Daoy (cell line): ENCODE data around the gene SPTAN1. TPM values are rescaled to one million over a fixed set of nuclear protein-coding genes. Genes with fewer than 3 reads are reported as not detected.

Source experiments
- DNase-seq: peaks from one replicate; pipeline ENCODE4 v3.0.0-alpha.2; 2015; ENCODE audit warnings: low read depth
- total RNA-seq: library from RNA; depleted of rRNA; stranded (reverse); fragments of >200 nt; shearing (Covaris generic); gene quantifications from 2 replicates; pipeline ENCODE4 v1.2.3, GENCODE V29; 2014; rRNA removed

The SPTAN1 gene
- total RNA-seq, 1 experiment from 2014 or later = 164 TPM

DNA sequence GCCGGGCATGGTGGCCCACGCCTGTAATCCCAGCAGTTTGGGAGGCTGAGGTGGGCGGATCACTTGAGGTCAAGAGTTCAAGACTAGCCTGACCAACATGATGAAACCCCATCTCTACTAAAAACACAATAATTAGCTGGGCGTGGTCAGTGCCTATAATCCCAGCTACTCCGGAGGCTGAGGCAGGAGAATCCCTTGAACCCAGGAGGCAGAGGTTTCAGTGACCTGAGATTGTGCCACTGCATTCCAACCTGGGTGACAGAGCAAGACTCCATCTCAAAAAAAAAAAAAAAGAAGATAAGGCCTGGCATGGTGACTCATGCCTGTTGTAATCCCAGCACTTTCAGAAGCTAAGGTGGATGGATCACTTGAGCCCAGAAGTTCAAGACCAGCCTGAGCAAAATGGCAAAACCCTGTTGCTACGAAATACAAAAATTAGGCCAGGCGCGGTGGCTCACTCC is 114.1 kb downstream of the SPTAN1 start:
- peak; percentile 65 for DNase-seq

DNA sequence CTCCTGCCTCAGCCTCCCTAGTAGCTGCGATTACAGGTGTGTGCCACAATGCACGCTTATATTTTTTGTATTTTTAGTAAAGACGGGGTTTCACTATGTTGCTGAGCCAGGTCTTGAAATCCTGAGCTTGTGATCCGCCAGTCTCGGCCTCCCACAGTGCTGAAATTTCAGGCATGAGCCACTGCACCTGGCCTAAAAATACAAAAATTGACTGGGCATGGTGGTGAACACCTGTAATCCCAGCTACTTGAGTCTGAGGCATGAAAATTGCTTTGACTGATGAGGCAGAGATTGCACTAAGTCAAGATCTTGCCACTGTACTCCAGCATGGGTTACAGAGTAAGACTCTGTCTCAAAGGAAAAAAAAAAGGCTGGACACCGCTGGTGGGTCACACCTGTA is 117.4 kb downstream of the SPTAN1 start:
- DNase-seq = no peak

DNA sequence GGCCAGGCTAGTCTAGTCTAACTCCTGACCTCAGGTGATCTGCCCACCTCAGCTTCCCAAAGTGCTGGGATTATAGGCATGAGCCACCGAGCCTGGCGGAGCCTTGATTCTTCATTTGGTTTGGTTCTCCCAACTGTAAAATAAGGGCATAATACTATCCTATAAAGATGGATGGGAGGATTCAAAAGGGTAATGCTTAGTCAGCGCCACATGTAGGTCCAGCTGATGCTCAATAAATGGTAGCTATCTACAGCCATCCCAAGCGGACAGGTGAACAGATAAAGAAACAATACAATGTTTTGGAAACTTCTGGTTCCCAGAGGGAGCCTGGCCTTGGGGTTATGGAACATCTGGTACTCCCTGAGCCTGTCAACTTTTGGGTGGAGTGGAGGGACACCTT is 123.0 kb downstream of the SPTAN1 start:
- DNase-seq = no peak

DNA sequence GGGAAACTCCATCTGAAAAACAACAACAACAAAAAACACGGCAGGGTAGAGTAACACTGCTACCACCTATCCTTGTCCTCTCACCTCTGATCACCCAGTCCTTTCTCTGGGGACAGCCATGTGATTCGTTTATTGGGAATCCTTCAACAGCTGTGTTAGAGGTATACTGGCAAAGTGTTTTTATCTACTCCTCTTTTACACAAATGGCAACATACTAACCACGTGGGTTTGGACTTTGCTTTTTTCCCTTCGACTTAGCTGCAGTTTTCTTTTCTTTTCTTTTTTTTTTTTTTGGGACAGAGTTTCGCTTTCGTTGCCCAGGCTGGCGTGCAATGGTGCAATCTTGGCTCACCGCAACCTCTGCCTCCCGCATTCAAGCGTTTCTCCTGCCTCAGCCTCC is 125.4 kb downstream of the SPTAN1 start:
- DNase-seq = no peak

Other genes starting within 250 kb of the SPTAN1 start
- gene TRUB2, start 230.1 kb upstream of the SPTAN1 start, total RNA-seq = 34.8 and 55.2 TPM in 2 replicates
- 56.6 and 67.4 TPM in 2 replicates for gene COQ4, start 229.7 kb upstream of the SPTAN1 start, total RNA-seq
- gene SLC27A4, start 212.1 kb upstream of the SPTAN1 start, total RNA-seq = 24.8 and 33.9 TPM in 2 replicates
- 58.5 and 83.0 TPM in 2 replicates for gene URM1, start 181.2 kb upstream of the SPTAN1 start, total RNA-seq
- 16.6 and 22.0 TPM in 2 replicates for gene CERCAM, start 131.7 kb upstream of the SPTAN1 start, total RNA-seq
- 103 and 104 TPM in 2 replicates for gene ODF2, start 96.6 kb upstream of the SPTAN1 start, total RNA-seq
- 56.6 and 58.3 TPM in 2 replicates for gene GLE1, start 47.9 kb upstream of the SPTAN1 start, total RNA-seq
- gene DYNC2I2, start 104.3 kb downstream of the SPTAN1 start, total RNA-seq = 170 and 194 TPM in 2 replicates
- gene SET, start 136.6 kb downstream of the SPTAN1 start, total RNA-seq = 1,185 and 1,206 TPM in 2 replicates
- gene PKN3, start 149.9 kb downstream of the SPTAN1 start, total RNA-seq = 8.2 and 16.8 TPM in 2 replicates
- 62.3 and 78.8 TPM in 2 replicates for gene ZDHHC12, start 171.5 kb downstream of the SPTAN1 start, total RNA-seq
- 9.1 and 31.6 TPM in 2 replicates for gene ZER1, start 219.3 kb downstream of the SPTAN1 start, total RNA-seq
- 12.9 and 13.1 TPM in 2 replicates for gene TBC1D13, start 234.7 kb downstream of the SPTAN1 start, total RNA-seq